ENCODE data around the gene KCNIP4.
"Not testable (repeated sequence)": the region's sequence is repeated elsewhere in the genome, so short reads cannot be mapped to it uniquely, and the experiment has no call there.

Gene KCNIP4

DNA sequence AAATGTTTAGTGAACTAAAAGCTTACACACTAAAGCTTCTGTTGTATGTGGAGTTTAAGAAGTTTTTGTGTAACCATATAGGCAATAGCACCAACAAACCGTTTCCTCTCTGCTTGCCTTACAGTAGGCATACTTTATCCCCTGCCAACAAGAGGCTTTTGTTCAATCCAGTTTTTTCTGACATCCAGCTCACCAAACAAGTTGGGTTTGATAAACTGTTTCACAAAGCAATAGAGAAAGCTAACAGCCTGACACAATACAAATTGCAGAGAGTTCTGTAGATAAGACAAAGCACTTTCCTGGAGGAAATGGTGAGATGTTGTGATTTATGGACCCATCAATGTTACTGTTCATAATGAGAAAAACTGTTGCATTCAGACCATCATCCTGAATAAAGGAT, 1194.5 kb downstream of the KCNIP4 start:
- Histone ChIP-seq H3K27me3 (ENCODE audit: control insufficient read depth in 1 of 2, insufficient read depth in 2 of 2, low read length in 2 of 2) (no peaks in the 10 kb centered on the region), H3K4me1 (ENCODE audit: control insufficient read depth, insufficient read depth, low read length) (no peaks in the 10 kb centered on the region), H3K9me3 (ENCODE audit: control insufficient read depth in 2 of 2, low read length in 2 of 2) (no peaks in the 10 kb centered on the region), H3K27ac (ENCODE audit: low read length) (no peak overlapping the region), H3K9ac (ENCODE audit: low read length in 2 of 2) (no peak overlapping the region), H3K4me3 (ENCODE audit: low read length in 2 of 2) (no peak overlapping the region), H3K36me3 (ENCODE audit: control insufficient read depth in 2 of 2, insufficient read depth in 2 of 2, low read length in 2 of 2) (peaks cover 0 to 3% of the 10 kb centered on the region in 2 donors)

DNA sequence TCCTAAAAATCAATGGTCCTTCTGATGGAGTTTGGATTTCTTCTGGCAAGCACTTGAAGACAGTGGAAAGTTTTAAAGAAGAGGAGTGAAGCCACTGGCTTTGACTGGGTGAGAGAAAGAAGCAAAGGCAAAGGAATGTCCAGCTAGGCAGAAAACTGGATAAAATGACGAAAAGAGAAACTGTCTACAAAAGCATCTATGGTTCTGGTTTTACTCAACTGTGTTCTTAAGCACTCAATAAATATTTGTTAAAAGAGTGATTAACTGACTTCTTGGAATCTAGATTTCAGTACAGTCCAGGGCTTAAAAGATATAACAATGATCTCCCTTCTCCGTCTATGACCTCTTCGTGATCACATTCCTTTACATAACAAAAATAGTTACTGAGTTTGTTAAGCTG, 1195.9 kb downstream of the KCNIP4 start:
- H3K4me3 ChIP-seq (ENCODE audit: low read length in 2 of 2): no peak overlapping the region
- H3K9ac ChIP-seq (ENCODE audit: low read length in 2 of 2): no peak overlapping the region
- H3K36me3 ChIP-seq (ENCODE audit: control insufficient read depth in 2 of 2, insufficient read depth in 2 of 2, low read length in 2 of 2): peaks cover 0 to 3% of the 10 kb centered on the region in 2 donors
- H3K27me3 ChIP-seq (ENCODE audit: control insufficient read depth in 1 of 2, insufficient read depth in 2 of 2, low read length in 2 of 2): no peaks in the 10 kb centered on the region
- H3K27ac ChIP-seq (ENCODE audit: low read length): no peak overlapping the region
- H3K9me3 ChIP-seq (ENCODE audit: control insufficient read depth in 2 of 2, low read length in 2 of 2): no peaks in the 10 kb centered on the region
- no peaks in the 10 kb centered on the region for H3K4me1 ChIP-seq (ENCODE audit: control insufficient read depth, insufficient read depth, low read length)

DNA sequence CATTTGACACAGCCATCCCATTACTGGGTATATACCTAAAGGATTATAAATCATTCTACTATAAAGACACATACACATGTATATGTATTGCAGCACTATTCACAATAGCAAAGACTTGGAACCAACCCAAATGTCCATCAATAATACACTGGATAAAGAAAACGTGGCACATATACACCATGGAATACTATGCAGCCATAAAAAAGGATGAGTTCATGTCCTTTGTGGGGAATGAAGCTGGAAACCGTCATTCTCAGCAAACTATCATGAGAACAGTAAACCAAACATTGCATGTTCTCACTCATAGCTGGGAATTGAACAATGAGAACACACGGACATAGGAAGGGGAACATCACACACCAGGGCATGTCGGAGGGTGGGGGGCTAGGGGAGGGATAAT, 1202.6 kb downstream of the KCNIP4 start:
- H3K4me1 ChIP-seq (ENCODE audit: control insufficient read depth, insufficient read depth, low read length); H3K27ac ChIP-seq (ENCODE audit: low read length); H3K4me3 ChIP-seq (ENCODE audit: low read length in 2 of 2); H3K36me3 ChIP-seq (ENCODE audit: control insufficient read depth in 2 of 2, insufficient read depth in 2 of 2, low read length in 2 of 2); H3K9me3 ChIP-seq (ENCODE audit: control insufficient read depth in 2 of 2, low read length in 2 of 2); H3K27me3 ChIP-seq (ENCODE audit: control insufficient read depth in 1 of 2, insufficient read depth in 2 of 2, low read length in 2 of 2); H3K9ac ChIP-seq (ENCODE audit: low read length in 2 of 2): not testable (repeated sequence)

DNA sequence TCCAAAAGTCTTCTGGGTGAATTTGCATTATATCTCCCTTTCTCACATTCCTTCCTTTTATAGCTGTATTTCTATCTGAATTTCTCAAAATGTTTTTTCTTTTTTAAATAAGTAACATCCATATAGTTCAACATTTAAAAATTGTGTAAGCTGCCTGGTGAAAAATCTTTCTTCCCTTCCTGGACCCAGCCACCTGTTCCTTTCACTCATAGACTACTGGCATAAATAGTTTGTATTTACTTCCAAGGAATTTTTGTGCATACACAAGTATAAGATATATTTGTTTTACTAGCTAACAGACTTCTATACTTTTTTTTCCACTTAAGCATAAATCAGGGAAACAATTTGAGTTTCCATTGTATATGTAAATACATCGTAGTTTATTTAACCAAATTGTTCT, 1212.6 kb downstream of the KCNIP4 start:
- peaks cover 3 to 4% of the 10 kb centered on the region in 2 donors for H3K9me3 ChIP-seq (ENCODE audit: control insufficient read depth in 2 of 2, low read length in 2 of 2)
- H3K27ac ChIP-seq (ENCODE audit: low read length): no peak overlapping the region
- H3K4me3 ChIP-seq (ENCODE audit: low read length in 2 of 2): no peak overlapping the region
- H3K4me1 ChIP-seq (ENCODE audit: control insufficient read depth, insufficient read depth, low read length): no peaks in the 10 kb centered on the region
- no peak overlapping the region for H3K9ac ChIP-seq (ENCODE audit: low read length in 2 of 2)
- no peaks in the 10 kb centered on the region for H3K27me3 ChIP-seq (ENCODE audit: control insufficient read depth in 1 of 2, insufficient read depth in 2 of 2, low read length in 2 of 2)
- peaks cover 15 to 21% of the 10 kb centered on the region in 2 donors for H3K36me3 ChIP-seq (ENCODE audit: control insufficient read depth in 2 of 2, insufficient read depth in 2 of 2, low read length in 2 of 2)

DNA sequence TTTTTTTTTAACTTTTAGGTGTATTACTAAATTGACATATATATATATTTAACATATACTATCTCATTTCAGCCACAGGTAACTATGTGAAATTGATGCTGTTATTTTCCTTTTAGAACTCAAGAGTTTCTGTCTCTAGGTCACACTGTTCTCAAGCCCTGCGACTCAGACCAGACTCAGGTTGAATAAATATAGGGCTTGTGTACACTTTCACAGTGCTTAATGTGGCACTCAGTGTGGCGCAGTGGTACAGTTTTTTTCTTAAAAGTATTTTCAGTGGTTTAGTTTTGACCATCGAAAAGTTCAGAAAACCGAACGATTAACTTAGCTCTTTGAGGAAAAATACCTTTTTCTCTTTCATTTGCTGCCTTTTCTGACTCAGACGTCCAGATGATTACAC, 1223.7 kb downstream of the KCNIP4 start:
- H3K9me3 ChIP-seq (ENCODE audit: control insufficient read depth in 2 of 2, low read length in 2 of 2): peaks cover 5 to 8% of the 10 kb centered on the region in 2 donors
- H3K27me3 ChIP-seq (ENCODE audit: control insufficient read depth in 1 of 2, insufficient read depth in 2 of 2, low read length in 2 of 2): no peaks in the 10 kb centered on the region
- H3K4me3 ChIP-seq (ENCODE audit: low read length in 2 of 2): no peak overlapping the region
- peaks cover 19 to 44% of the 10 kb centered on the region in 2 donors for H3K36me3 ChIP-seq (ENCODE audit: control insufficient read depth in 2 of 2, insufficient read depth in 2 of 2, low read length in 2 of 2)
- H3K4me1 ChIP-seq (ENCODE audit: control insufficient read depth, insufficient read depth, low read length): no peaks in the 10 kb centered on the region
- no peak overlapping the region for H3K9ac ChIP-seq (ENCODE audit: low read length in 2 of 2)
- no peak overlapping the region for H3K27ac ChIP-seq (ENCODE audit: low read length)

DNA sequence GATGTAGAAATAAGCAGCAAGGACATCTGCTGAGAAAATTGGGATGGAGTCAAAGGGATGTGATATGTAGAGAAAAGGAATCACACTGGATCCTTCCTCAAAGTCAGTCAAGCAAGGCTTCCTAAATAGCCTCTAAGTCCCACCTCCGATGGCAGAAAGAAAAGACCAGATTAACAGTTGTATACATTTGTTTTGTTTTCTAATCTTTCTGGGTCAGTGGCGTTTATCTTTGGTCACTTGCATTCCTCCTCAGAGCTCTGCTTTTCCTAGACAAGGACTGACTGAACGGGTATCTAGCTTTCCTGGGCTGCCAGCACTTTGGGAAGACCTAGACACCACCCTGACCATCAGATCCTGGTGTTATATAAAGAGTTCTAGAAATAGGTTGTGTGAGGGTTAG, 1225.1 kb downstream of the KCNIP4 start:
- Histone ChIP-seq H3K27ac (ENCODE audit: low read length) (no peak overlapping the region), H3K36me3 (ENCODE audit: control insufficient read depth in 2 of 2, insufficient read depth in 2 of 2, low read length in 2 of 2) (peaks cover 19 to 39% of the 10 kb centered on the region in 2 donors), H3K27me3 (ENCODE audit: control insufficient read depth in 1 of 2, insufficient read depth in 2 of 2, low read length in 2 of 2) (no peaks in the 10 kb centered on the region), H3K4me1 (ENCODE audit: control insufficient read depth, insufficient read depth, low read length) (no peaks in the 10 kb centered on the region), H3K9ac (ENCODE audit: low read length in 2 of 2) (no peak overlapping the region), H3K4me3 (ENCODE audit: low read length in 2 of 2) (no peak overlapping the region), H3K9me3 (ENCODE audit: control insufficient read depth in 2 of 2, low read length in 2 of 2) (peaks cover 5 to 8% of the 10 kb centered on the region in 2 donors)

DNA sequence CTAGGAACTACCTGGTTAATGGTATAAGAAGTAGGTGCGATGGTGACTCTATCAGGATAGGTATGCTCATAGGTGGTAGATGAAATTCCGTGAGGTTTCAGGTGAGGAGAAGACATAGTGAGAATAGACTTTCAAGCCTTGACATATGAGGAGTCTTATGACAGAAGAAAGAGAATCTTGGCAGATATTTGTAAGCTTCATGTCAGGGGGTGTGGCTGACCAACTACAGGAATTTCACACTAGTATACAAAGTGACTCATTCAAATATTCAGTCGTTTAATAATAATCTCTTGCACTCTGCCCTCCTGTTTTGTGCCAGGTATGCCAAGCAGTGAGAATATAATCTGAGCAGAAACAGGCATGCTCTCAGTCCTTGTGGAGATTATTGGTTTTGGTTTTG, 1225.6 kb downstream of the KCNIP4 start:
- H3K4me3 ChIP-seq (ENCODE audit: low read length in 2 of 2): no peak overlapping the region
- peaks cover 19 to 38% of the 10 kb centered on the region in 2 donors for H3K36me3 ChIP-seq (ENCODE audit: control insufficient read depth in 2 of 2, insufficient read depth in 2 of 2, low read length in 2 of 2)
- no peak overlapping the region for H3K27ac ChIP-seq (ENCODE audit: low read length)
- H3K9me3 ChIP-seq (ENCODE audit: control insufficient read depth in 2 of 2, low read length in 2 of 2): peaks cover 5 to 8% of the 10 kb centered on the region in 2 donors
- no peaks in the 10 kb centered on the region for H3K27me3 ChIP-seq (ENCODE audit: control insufficient read depth in 1 of 2, insufficient read depth in 2 of 2, low read length in 2 of 2)
- H3K4me1 ChIP-seq (ENCODE audit: control insufficient read depth, insufficient read depth, low read length): no peaks in the 10 kb centered on the region
- no peak overlapping the region for H3K9ac ChIP-seq (ENCODE audit: low read length in 2 of 2)

DNA sequence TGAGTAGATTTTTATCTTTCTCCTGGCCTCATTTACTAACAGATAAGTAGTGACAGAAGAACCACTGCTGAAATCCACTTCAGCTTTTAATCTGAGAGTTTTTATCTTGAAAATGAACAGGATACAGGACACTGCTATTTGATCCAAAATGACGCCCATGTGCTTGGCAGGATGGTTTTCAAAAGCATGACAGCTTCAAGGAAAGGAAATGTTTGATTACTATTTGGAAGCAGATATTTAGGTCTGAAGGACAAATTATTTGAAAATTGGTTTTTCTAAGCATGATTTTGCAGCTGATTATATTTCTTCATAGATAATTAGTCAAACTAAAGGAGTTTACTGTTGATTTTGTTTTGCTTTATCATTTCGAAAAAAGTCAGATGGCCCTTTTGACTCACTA, 1237.2 kb downstream of the KCNIP4 start:
- peaks cover 21 to 24% of the 10 kb centered on the region in 2 donors for H3K36me3 ChIP-seq (ENCODE audit: control insufficient read depth in 2 of 2, insufficient read depth in 2 of 2, low read length in 2 of 2)
- H3K9me3 ChIP-seq (ENCODE audit: control insufficient read depth in 2 of 2, low read length in 2 of 2): no peaks in the 10 kb centered on the region
- H3K4me3 ChIP-seq (ENCODE audit: low read length in 2 of 2): no peak overlapping the region
- no peaks in the 10 kb centered on the region for H3K27me3 ChIP-seq (ENCODE audit: control insufficient read depth in 1 of 2, insufficient read depth in 2 of 2, low read length in 2 of 2)
- no peaks in the 10 kb centered on the region for H3K4me1 ChIP-seq (ENCODE audit: control insufficient read depth, insufficient read depth, low read length)
- no peak overlapping the region for H3K27ac ChIP-seq (ENCODE audit: low read length)
- H3K9ac ChIP-seq (ENCODE audit: low read length in 2 of 2): no peak overlapping the region

DNA sequence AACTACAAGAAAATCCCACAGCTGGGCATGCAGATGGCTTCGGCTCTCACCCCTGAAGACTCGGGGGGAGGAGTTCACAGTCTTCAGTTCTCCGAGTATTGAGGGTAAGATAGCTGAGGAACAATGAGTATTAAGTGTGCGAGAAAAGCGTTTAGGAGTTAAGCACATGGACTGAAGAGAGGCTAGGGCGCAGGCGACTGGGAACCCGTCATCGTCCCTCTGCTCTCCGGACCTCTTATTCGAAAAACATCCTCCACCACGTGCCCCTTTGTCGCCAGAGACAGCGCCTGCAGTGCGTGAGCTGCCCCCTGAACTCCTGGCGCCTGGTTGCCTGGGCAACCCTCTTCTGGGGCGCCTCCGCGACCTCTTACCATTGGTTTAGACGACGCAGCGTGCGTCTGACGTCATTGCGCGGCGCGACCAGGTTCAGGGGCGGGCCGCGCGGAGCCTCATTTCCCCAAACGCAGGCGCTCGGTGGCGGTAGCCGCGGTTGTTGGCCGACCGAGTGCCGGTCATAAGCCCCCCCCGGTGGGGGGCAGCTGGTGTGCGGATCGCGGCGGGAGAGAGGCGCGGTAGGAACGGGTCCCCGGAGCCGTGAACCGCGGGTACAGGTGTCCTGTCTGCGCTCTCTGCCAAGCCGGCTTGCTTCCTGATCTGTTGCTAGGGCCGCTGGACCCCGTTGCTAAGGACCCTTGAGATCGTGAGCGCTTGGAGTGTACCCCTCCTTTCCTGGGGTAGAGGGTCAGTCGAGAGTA, 1248.4 kb downstream of the KCNIP4 start, which contains the start of gene PACRGL:
Gene PACRGL, plus strand, starts transcription at position 452 of the 755 bp plus-strand sequence. CDS start 4,024 bp downstream, outside the sequence.
- Histone ChIP-seq H3K9ac (ENCODE audit: low read length in 2 of 2) (peak within 1 kb of the TSS; percentile 85 to 87), H3K27me3 (ENCODE audit: control insufficient read depth in 1 of 2, insufficient read depth in 2 of 2, low read length in 2 of 2) (no peaks in the 10 kb centered on the region), H3K9me3 (ENCODE audit: control insufficient read depth in 2 of 2, low read length in 2 of 2) (no peaks in the 10 kb centered on the region), H3K27ac (ENCODE audit: low read length) (peak within 1 kb of the TSS; percentile 46), H3K36me3 (ENCODE audit: control insufficient read depth in 2 of 2, insufficient read depth in 2 of 2, low read length in 2 of 2) (peaks cover under 1 to 10% of the 10 kb centered on the region in 2 donors), H3K4me3 (ENCODE audit: low read length in 2 of 2) (peak within 1 kb of the TSS; percentile 86 to 97), H3K4me1 (ENCODE audit: control insufficient read depth, insufficient read depth, low read length) (peaks cover 13% of the 10 kb centered on the region)

DNA sequence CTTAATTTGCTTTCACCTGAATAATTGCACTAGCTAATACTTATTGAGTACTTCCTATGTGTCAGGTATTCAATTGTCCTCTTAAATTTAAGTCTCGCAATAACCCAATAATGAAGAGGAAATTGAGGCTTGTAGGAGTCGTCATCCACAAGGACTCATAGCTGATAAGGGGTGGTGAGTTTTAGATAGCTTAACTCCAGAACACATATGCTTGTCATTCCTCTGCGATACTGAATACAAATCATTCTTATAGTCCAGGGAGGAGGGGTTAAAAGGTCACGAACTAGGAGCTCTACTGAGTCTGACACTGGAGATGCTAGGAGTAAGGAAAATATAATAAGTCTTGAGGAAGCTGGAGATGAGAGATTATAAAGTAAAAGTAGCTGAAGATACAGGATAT, 1249.8 kb downstream of the KCNIP4 start:
- H3K36me3 ChIP-seq (ENCODE audit: control insufficient read depth in 2 of 2, insufficient read depth in 2 of 2, low read length in 2 of 2): no peaks in the 10 kb centered on the region
- no peaks in the 10 kb centered on the region for H3K9me3 ChIP-seq (ENCODE audit: control insufficient read depth in 2 of 2, low read length in 2 of 2)
- H3K4me1 ChIP-seq (ENCODE audit: control insufficient read depth, insufficient read depth, low read length): peaks cover 13% of the 10 kb centered on the region
- no peak overlapping the region for H3K4me3 ChIP-seq (ENCODE audit: low read length in 2 of 2)
- no peak overlapping the region for H3K27ac ChIP-seq (ENCODE audit: low read length)
- no peaks in the 10 kb centered on the region for H3K27me3 ChIP-seq (ENCODE audit: control insufficient read depth in 1 of 2, insufficient read depth in 2 of 2, low read length in 2 of 2)
- peak overlapping the region in 1 of 2 donors; percentile 85 for H3K9ac ChIP-seq (ENCODE audit: low read length in 2 of 2)

DNA sequence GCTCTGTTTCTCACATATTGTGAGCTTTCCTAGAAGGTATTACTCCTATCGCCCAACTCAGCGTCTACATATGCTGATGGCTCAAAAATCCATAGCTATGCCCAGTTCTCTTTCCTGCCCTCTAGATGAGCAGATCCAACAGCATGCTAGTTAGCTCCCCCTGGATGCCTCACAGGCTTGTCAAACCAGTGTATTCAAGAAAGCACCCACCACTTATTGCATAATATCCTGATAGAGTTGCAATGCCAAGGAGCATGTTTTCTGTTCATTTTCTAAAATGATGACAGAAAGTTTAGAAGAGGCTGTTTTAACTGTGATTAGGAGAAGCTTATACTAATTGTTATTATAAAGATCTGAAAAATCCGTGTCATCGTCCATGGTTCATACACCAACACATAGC, 1250.2 kb downstream of the KCNIP4 start:
- Histone ChIP-seq H3K36me3 (ENCODE audit: control insufficient read depth in 2 of 2, insufficient read depth in 2 of 2, low read length in 2 of 2) (no peaks in the 10 kb centered on the region), H3K9ac (ENCODE audit: low read length in 2 of 2) (no peak overlapping the region), H3K27me3 (ENCODE audit: control insufficient read depth in 1 of 2, insufficient read depth in 2 of 2, low read length in 2 of 2) (no peaks in the 10 kb centered on the region), H3K4me1 (ENCODE audit: control insufficient read depth, insufficient read depth, low read length) (peaks cover 13% of the 10 kb centered on the region), H3K9me3 (ENCODE audit: control insufficient read depth in 2 of 2, low read length in 2 of 2) (no peaks in the 10 kb centered on the region), H3K4me3 (ENCODE audit: low read length in 2 of 2) (no peak overlapping the region), H3K27ac (ENCODE audit: low read length) (no peak overlapping the region)
